Central memory CD8-positive, alpha-beta T cell (primary cell): ENCODE data around the gene SCAPER.
"Not testable (repeated sequence)": the region's sequence is repeated elsewhere in the genome, so short reads cannot be mapped to it uniquely, and the experiment has no call there.

Experiments used
- ATAC-seq: fragments of 150-1000 bp; cut with Tn5 transposase; replicated peaks from 2 replicates; pipeline ENCODE4 v1.10.0; 2022; ENCODE audit warnings: mild to moderate bottlenecking, moderate FRiP score, moderate number of reproducible peaks; ENCODE audit not compliant: poor library complexity, severe bottlenecking; ENCODE audit errors: extremely low read depth
- DNase-seq, 2 donors: peaks; one replicate each; pipeline ENCODE4 v3.0.0; 2021; ENCODE audit warnings: low spot score in 2 of 2
- H3K27ac Mint-ChIP-seq: one replicate; pipeline ENCODE4 v1.8.0; 2022; ENCODE audit warnings: low read depth, mild to moderate bottlenecking, moderate library complexity, mixed read lengths
- H3K27me3 Mint-ChIP-seq: one replicate; pipeline ENCODE4 v1.8.0; 2022; ENCODE audit warnings: mixed read lengths
- H3K36me3 Mint-ChIP-seq: one replicate; pipeline ENCODE4 v1.8.0; 2022; ENCODE audit warnings: mild to moderate bottlenecking, moderate library complexity, mixed read lengths; ENCODE audit not compliant: insufficient read depth
- H3K4me1 Mint-ChIP-seq: one replicate; pipeline ENCODE4 v1.8.0; 2022; ENCODE audit warnings: mixed read lengths
- H3K4me3 Mint-ChIP-seq: one replicate; pipeline ENCODE4 v1.8.0; 2022; ENCODE audit warnings: mild to moderate bottlenecking, moderate library complexity, mixed read lengths
- H3K9me3 Mint-ChIP-seq: one replicate; pipeline ENCODE4 v1.8.0; 2022; ENCODE audit warnings: mixed read lengths

SCAPER gene

DNA sequence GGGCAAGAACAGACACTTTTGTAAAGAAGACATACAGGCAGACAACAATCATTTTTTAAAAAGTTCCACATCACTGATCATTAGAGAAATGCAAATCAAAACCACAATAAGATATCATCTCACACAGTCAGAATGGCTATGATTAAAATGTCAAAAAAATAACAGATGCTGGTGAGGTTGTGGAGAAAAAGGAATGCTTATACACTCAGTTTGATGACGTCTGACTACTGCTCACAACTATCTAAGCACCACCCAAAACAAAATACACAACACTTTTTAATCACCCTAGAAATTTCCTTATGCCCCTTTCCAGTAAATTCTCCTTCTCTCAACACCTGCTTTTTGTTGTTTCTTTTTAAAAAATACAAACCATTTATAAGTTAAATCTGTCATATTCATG lies 339.8 kb downstream of the SCAPER start:
- no peak for DNase-seq
- no peaks in the 10 kb centered on the region for H3K4me1 Mint-ChIP-seq

DNA sequence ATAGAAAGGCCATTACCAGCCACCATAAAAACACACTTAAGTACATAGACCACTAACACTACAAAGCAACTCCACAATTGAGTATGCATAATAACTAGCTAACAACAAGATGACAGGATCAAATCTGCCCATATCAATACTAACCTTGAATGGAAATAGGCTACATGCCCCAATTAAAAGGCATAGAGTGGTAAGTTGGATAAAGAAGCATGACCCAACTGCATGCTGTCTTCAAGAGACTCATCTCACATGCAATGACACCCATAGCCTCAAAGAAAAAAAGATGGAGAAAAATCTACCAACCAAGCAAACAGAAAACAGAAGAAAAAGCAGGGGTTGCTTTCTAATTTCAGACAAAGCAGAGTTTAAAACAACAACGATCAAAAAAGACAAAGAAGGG lies 349.9 kb downstream of the SCAPER start:
- no peaks in the 10 kb centered on the region for H3K27me3 Mint-ChIP-seq
- peaks cover 6% of the 10 kb centered on the region for H3K36me3 Mint-ChIP-seq
- no peaks in the 10 kb centered on the region for H3K9me3 Mint-ChIP-seq
- no peak for DNase-seq
- H3K4me1 Mint-ChIP-seq = peaks cover 10% of the 10 kb centered on the region
- H3K4me3 Mint-ChIP-seq = no peak overlapping the region
- ATAC-seq = no peak
- H3K27ac Mint-ChIP-seq = no peak overlapping the region

More for the DNA sequence above, 339.8 kb downstream of the SCAPER start:
- Mint-ChIP-seq H3K4me3 (no peak overlapping the region), H3K27ac (peak overlapping the region; percentile 77), H3K9me3 (peaks cover 5% of the 10 kb centered on the region), H3K36me3 (no peaks in the 10 kb centered on the region), H3K27me3 (no peaks in the 10 kb centered on the region)
- ATAC-seq = no peak

DNA sequence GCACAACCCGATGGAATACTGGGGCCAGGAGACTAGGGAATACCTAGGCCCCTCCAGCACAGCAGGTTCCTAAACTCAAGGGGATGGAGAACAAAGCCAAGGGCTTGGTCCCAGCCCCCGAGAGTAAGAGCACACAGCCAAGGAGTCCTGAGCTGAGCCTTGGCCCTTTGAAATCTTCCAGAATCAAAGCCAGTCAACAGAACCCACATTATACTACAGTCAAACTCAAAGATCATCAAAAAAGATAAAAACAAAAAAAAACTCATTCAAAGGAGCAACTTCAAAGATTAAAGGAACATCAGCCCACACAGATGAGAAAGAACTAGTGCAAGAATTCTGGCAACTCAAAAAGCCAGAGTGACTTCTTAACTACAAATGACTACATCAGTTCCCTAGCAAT lies 351.6 kb downstream of the SCAPER start:
- H3K4me3 Mint-ChIP-seq = no peak overlapping the region
- no peak overlapping the region for H3K27ac Mint-ChIP-seq
- peaks cover 2% of the 10 kb centered on the region for H3K36me3 Mint-ChIP-seq
- peaks cover 10% of the 10 kb centered on the region for H3K4me1 Mint-ChIP-seq
- DNase-seq = no peak
- no peak for ATAC-seq
- no peaks in the 10 kb centered on the region for H3K27me3 Mint-ChIP-seq
- no peaks in the 10 kb centered on the region for H3K9me3 Mint-ChIP-seq

DNA sequence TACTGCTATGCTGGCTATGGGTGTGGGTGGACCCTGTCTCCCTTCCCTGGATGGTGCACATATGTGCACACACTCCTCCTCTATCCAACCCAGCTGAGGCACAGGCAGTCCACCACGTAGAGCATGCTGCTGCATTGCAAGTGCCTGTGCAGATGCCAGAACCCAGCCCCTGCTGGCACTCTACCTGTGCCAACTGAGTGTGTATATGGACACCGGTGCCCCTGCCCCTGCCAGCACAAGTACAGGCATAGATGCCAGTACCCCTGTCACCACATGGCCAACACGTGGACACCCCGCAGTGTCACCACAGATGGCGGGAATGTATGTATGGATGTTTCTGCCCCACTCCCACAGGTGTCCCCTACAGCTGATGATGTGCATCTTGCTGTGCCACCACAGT lies 352.0 kb downstream of the SCAPER start:
- Mint-ChIP-seq H3K4me1 (peaks cover 10% of the 10 kb centered on the region), H3K36me3 (peaks cover 2% of the 10 kb centered on the region), H3K9me3 (no peaks in the 10 kb centered on the region), H3K4me3 (no peak overlapping the region), H3K27ac (no peak overlapping the region), H3K27me3 (no peaks in the 10 kb centered on the region)
- no peak for DNase-seq
- ATAC-seq = no peak

DNA sequence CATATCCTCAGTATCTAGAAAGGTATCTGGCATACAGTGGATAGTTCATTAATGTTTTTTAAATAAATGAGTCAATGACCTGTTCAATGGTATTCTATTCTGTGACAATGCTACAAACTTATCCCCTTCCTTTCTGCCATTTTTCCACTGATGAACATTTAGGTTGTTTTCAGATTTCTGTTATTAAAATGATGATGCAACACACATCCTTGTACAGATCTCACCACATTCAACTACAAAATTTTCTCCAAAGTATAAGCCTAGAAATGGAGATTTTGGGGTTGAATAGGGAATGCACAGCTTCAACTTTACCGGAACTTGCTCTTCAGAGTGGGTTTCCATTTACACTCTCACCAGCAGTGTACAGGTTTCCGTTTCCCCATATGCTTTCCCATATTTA lies 358.3 kb downstream of the SCAPER start:
- H3K27ac Mint-ChIP-seq = no peak overlapping the region
- no peaks in the 10 kb centered on the region for H3K9me3 Mint-ChIP-seq
- peaks cover 2% of the 10 kb centered on the region for H3K36me3 Mint-ChIP-seq
- H3K4me1 Mint-ChIP-seq = no peaks in the 10 kb centered on the region
- no peak overlapping the region for H3K4me3 Mint-ChIP-seq
- no peaks in the 10 kb centered on the region for H3K27me3 Mint-ChIP-seq
- DNase-seq = no peak
- ATAC-seq = no peak

DNA sequence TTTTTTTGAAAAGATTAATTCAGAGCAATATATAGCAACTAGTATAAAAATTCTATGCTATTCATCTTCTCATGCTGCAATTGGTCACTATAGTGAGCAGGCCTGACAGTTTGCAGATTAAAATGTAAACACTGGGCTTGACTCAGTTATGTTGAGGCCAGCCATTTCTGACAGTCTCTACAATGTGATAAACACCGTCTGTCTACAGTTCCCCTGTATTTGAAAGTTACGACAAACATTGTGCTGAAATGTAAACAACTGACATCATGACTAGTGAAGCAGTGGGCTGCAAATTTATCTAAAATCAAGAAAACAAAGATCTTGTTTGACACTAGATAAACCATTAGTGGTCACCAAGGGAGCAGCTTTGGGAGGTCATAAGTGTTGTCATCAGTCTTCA lies 371.1 kb downstream of the SCAPER start:
- Mint-ChIP-seq H3K9me3 (no peaks in the 10 kb centered on the region), H3K4me1 (no peaks in the 10 kb centered on the region), H3K36me3 (peaks cover 1% of the 10 kb centered on the region), H3K27me3 (no peaks in the 10 kb centered on the region), H3K27ac (no peak overlapping the region), H3K4me3 (no peak overlapping the region)
- DNase-seq = no peak
- ATAC-seq = no peak

DNA sequence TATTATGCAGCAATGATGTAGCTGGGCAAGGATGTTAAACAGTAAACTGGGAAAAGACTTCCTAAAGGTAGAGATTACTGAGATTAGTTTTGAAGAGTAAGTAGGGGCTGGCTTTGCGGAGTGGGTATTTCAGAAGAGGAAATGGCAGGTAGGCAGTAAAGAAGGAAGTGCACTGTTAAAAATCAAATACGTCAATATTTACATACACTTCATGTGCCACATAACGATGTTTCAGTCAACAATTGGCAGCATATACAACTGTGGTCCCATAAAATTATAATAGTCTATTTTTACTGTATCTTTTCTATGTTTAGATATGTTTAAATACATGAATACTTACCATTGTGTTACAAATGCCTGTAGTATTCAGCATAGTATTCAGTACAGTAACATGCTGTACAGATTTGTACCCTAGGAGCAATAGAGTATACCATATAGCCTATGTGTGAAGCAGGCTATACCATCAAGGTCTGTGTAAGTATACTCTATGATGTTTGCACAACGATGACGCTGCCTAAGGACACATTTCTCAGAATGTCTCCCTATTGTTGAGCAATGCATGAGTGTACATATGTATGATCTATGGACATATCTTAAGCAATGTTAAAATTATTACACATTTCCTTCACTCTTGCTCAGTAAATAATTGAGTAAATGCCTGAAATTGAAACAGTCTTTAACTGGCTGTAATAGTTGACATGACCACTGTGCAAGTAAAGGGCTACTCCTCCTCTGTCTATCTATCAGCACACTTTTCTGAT lies 371.9 kb downstream of the SCAPER start:
- H3K9me3 Mint-ChIP-seq = no peaks in the 10 kb centered on the region
- DNase-seq = no peak
- H3K27ac Mint-ChIP-seq = no peak overlapping the region
- no peaks in the 10 kb centered on the region for H3K27me3 Mint-ChIP-seq
- H3K36me3 Mint-ChIP-seq = peaks cover 1% of the 10 kb centered on the region
- no peak overlapping the region for H3K4me3 Mint-ChIP-seq
- H3K4me1 Mint-ChIP-seq = no peaks in the 10 kb centered on the region
- ATAC-seq = no peak

DNA sequence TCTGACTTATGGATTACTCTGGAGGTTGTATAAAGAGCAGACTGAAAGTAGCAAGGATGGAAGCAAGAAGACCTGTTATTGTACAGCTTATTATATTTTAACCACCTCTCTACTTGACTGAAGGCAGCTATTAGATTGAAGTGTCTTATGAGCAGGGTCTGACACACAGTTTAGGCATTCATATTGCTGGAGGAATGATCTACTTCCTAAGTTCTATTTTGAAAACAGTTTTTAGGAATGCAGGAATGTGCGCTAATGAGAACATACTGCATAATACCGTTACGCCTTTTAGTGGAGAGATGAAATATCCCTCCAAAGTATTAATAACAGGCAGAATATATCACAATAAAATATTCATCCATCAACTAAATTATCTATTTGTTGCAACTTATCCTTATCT lies 375.2 kb downstream of the SCAPER start:
- DNase-seq = no peak
- Mint-ChIP-seq H3K27ac (no peak overlapping the region), H3K4me1 (no peaks in the 10 kb centered on the region), H3K4me3 (no peak overlapping the region), H3K9me3 (no peaks in the 10 kb centered on the region), H3K36me3 (peaks cover 1% of the 10 kb centered on the region), H3K27me3 (no peaks in the 10 kb centered on the region)
- no peak for ATAC-seq

DNA sequence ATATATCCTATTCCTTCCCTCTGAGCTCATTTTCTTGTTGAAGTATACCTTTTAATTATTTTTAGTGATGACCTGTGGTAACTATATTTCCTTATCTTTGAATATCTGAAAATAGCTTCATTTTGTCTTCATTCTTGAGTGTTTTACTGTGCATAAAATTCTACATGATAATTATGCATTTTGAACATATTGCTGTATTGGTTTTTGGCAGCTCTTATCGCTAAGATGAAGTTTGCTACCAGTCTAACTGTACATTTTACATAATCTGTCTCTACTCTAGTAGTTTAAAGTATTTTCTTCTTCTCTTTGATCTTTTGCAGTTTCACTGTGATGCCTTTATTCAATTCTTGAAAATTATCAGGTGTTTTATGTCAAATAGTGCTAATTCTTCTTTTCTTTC lies 379.0 kb downstream of the SCAPER start:
- Mint-ChIP-seq H3K4me1 (no peaks in the 10 kb centered on the region), H3K4me3 (no peak overlapping the region), H3K9me3 (no peaks in the 10 kb centered on the region), H3K27ac (no peak overlapping the region), H3K27me3 (no peaks in the 10 kb centered on the region), H3K36me3 (no peaks in the 10 kb centered on the region)
- DNase-seq = no peak
- ATAC-seq = no peak

DNA sequence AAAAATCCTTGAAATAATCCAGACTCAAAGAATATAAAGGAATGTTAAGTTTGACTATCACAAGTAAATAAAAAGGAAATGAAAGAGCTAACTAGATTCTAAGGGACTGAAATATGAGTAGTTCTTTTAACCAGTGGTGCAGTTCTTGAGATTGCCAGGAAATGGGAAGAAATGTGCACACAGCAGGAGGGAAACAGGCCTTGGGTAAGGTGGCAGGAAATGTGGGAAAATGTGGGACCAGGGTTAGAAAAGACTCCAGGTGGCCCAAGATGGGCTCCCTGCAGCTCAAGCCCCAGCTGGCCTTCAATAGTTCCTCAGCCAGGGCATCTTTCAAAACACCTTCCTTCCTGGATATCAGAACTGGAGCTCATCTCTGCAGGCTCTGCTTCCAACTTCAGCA lies 387.2 kb downstream of the SCAPER start:
- DNase-seq (no peak), ATAC-seq (no peak)
- H3K9me3 Mint-ChIP-seq = no peaks in the 10 kb centered on the region
- H3K36me3 Mint-ChIP-seq = peaks cover 2% of the 10 kb centered on the region
- no peaks in the 10 kb centered on the region for H3K27me3 Mint-ChIP-seq
- H3K4me3 Mint-ChIP-seq = no peak overlapping the region
- H3K27ac Mint-ChIP-seq = no peak overlapping the region
- H3K4me1 Mint-ChIP-seq = no peaks in the 10 kb centered on the region

DNA sequence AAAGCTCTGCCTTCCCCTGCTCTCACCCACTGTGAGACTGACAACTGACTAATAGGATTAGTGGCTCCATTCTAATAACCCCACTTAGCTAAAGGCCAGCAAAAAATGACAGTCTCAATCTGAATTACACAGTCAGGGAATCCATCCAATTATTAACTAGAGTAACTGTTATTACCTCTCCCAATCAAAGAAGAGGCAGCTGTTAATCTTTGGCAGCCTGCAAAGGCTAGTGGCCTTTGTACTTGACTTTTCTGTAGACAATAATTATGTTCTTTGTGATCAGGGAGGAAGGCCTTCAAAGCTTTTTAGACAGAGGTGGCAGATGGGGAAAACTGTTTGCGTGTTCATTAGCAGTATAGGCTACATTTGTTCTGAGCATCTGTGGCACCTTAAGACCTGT lies 390.9 kb downstream of the SCAPER start:
- Mint-ChIP-seq H3K27ac (no peak overlapping the region), H3K4me1 (no peaks in the 10 kb centered on the region), H3K27me3 (no peaks in the 10 kb centered on the region), H3K4me3 (no peak overlapping the region), H3K36me3 (peaks cover 2% of the 10 kb centered on the region), H3K9me3 (no peaks in the 10 kb centered on the region)
- no peak for ATAC-seq
- no peak for DNase-seq

DNA sequence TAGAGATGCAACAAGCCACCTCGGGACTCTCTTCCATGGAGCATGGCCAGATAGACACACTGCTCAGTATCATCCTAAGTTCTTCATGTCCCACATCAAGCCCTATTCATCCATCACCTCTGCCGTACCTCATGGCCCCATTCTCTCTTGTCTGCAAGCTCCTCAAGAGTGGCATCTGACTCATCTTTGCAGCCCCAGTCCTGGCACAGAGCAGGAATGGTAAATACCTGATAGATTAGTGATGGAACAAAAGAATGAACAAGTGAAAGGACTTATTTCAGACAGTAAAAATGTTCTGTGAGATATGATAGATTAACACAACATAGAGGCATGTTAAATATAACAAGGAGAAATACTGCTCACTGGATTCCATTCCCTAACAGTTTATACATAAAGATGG lies 392.2 kb downstream of the SCAPER start:
- no peaks in the 10 kb centered on the region for H3K4me1 Mint-ChIP-seq
- DNase-seq = no peak
- H3K36me3 Mint-ChIP-seq = peaks cover 2% of the 10 kb centered on the region
- no peaks in the 10 kb centered on the region for H3K27me3 Mint-ChIP-seq
- ATAC-seq = no peak
- no peak overlapping the region for H3K27ac Mint-ChIP-seq
- no peaks in the 10 kb centered on the region for H3K9me3 Mint-ChIP-seq
- no peak overlapping the region for H3K4me3 Mint-ChIP-seq

DNA sequence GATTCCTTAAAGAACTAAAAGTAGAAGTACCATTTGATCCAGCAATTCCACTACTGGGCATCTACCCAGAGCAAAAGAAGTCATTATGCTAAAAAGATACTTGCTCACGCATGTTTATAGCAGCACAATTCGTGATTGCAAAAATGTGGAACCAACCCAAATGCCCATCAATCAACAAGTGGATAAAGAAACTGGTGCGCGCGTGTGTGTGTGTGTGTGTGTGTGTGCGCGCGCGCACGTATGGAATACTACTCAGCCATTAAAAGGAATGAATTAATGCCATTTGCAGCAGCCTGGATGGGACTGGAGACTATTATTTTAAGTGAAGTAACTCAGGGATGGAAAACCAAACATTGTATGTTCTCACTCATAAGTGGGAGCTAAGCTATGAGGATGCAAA lies 394.5 kb downstream of the SCAPER start:
- H3K9me3 Mint-ChIP-seq, H3K4me3 Mint-ChIP-seq, H3K36me3 Mint-ChIP-seq, H3K4me1 Mint-ChIP-seq, H3K27ac Mint-ChIP-seq, DNase-seq, ATAC-seq, H3K27me3 Mint-ChIP-seq: not testable (repeated sequence)
